Stimulated activated naive CD4-positive, alpha-beta T cell (primary cell): Measurements from ENCODE around the gene ZNF823.
"Not testable (repeated sequence)": the region's sequence is repeated elsewhere in the genome, so short reads cannot be mapped to it uniquely, and the experiment has no call there.

Experiments
- DNase-seq, 6 experiments: peaks; one replicate each; lab custom pipeline; 2025; lab: John Stamatoyannopoulos, UW

Gene ZNF823

GRCh38 chr19:11680689-11681302 lies 58.0 kb downstream of the ZNF823 start:
- no peak for DNase-seq

GRCh38 chr19:11678504-11678903 lies 60.2 kb downstream of the ZNF823 start:
- DNase-seq, result no peak

- DNase-seq, result not testable (repeated sequence)
These were observed 61.8 kb downstream of the ZNF823 start for GRCh38 chr19:11676661-11677600.

GRCh38 chr19:11675569-11675968 lies 63.2 kb downstream of the ZNF823 start:
- DNase-seq, result no peak

GRCh38 chr19:11674067-11674492 lies 64.7 kb downstream of the ZNF823 start:
- DNase-seq, result no peak

- DNase-seq, result peak in 1 of 6 experiments; percentile 0
These were observed 65.1 kb downstream of the ZNF823 start for GRCh38 chr19:11673608-11674041.
